ENCODE results near the gene MTG1.

GRCh38 chr10:133460208-133460769, 66.3 kb downstream of the MTG1 start:
- TF ChIP-seq CTCF (IDR thresholded peaks at IDR 0.05; ENCODE audit: insufficient read depth, low read depth, low read length), result no peak
- no peak for TF ChIP-seq EZH2 (IDR thresholded peaks at IDR 0.05; ENCODE audit: insufficient read depth, low read length)

Data from astrocyte (in vitro differentiated cells and primary cell).